ENCODE measurements around the gene PNN.

- TF ChIP-seq POLR2AphosphoS5 (IDR thresholded peaks at IDR 0.05; ENCODE audit: low read depth, low read length) (no peak), CTCF (IDR thresholded peaks at IDR 0.05; ENCODE audit: control extremely low read depth in 1 of 3, insufficient read depth in 1 of 3, low read depth in 1 of 3, low read length in 3 of 3) (no peak), MAX (IDR thresholded peaks at IDR 0.05) (no peak), YY1 (IDR thresholded peaks at IDR 0.05; ENCODE audit: low read depth, low read length) (no peak), EZH2 (IDR thresholded peaks at IDR 0.05; ENCODE audit: low read depth, low read length, severe bottlenecking) (no peak), BACH1 (IDR thresholded peaks at IDR 0.05; ENCODE audit: low read length) (no peak)
Measured at GRCh38 chr14:39145266-39145966, 29.6 kb upstream of the PNN start.
